Panc1 (cell line): ENCODE measurements around the gene CTSL. TPM values are rescaled to one million over a fixed set of nuclear protein-coding genes. Genes with fewer than 3 reads are reported as not detected.

Experiments
- ATAC-seq: fragments of 200-7000 bp; cut with Tn5 transposase; 2 replicates; pipeline ENCODE4 v1.9.1; 2020; ENCODE audit warnings: mild to moderate bottlenecking, moderate library complexity
- BruUV-seq: library from RNA; stranded (reverse); fragments of 400-500 nt; replicated peaks from 2 replicates; lab custom pipeline; 2021; lab: Mats Ljungman, UMichigan
- CTCF ChIA-PET: fragments of 300-600 bp; sonication (Branson Sonifier 250); formaldehyde crosslinking; loops from one replicate; lab custom pipeline; 2022; ENCODE audit warnings: antibody characterized with exemption; lab: Charles Lee
- POLR2A ChIA-PET: fragments of 300-600 bp; sonication (Branson Sonifier 250); formaldehyde crosslinking; loops from one replicate; lab custom pipeline; 2022; ENCODE audit warnings: antibody characterized with exemption; lab: Charles Lee
- DNase-seq: peaks from one replicate; pipeline ENCODE4 v3.0.0-alpha.2; 2010; ENCODE audit warnings: low read depth, low spot score
- H3K27ac ChIP-seq: 2 replicates; pipeline ENCODE4 v1.5.1; 2011; ENCODE audit warnings: mild to moderate bottlenecking, low read length, inconsistent platforms
- H3K27me3 ChIP-seq: fragments of 200-500 bp; sonication (Bioruptor generic); 2 replicates; pipeline ENCODE4 v1.6.0; 2014; ENCODE audit warnings: low read length, inconsistent platforms; ENCODE audit not compliant: control insufficient read depth, insufficient read depth
- H3K36me3 ChIP-seq: fragments of 200-500 bp; sonication (Bioruptor generic); 2 replicates; pipeline ENCODE4 v1.5.1; 2014; ENCODE audit warnings: inconsistent platforms, mild to moderate bottlenecking, low read length, moderate library complexity; ENCODE audit not compliant: control insufficient read depth, insufficient read depth
- H3K4me1 ChIP-seq: 2 replicates; pipeline ENCODE4 v1.5.1; 2011; ENCODE audit warnings: inconsistent platforms, mild to moderate bottlenecking, low read length, moderate library complexity; ENCODE audit not compliant: control insufficient read depth, insufficient read depth
- H3K4me3 ChIP-seq, 2 experiments: 2 replicates each; pipeline ENCODE4 v1.5.1; 2011 to 2012; ENCODE audit warnings: low read depth in 2 of 2, low read length in 2 of 2, mild to moderate bottlenecking in 2 of 2, inconsistent platforms in 1 of 2, moderate library complexity in 1 of 2
- H3K9me3 ChIP-seq: fragments of 200-500 bp; sonication (Bioruptor generic); 2 replicates; pipeline ENCODE4 v1.5.1; 2014; ENCODE audit warnings: low read depth, mild to moderate bottlenecking, inconsistent platforms, low read length, moderate library complexity; ENCODE audit not compliant: control insufficient read depth, insufficient read depth
- POLR2AphosphoS5 ChIP-seq: IDR thresholded peaks from 2 replicates; pipeline ENCODE4 v1.6.1; 2012; ENCODE audit warnings: mild to moderate bottlenecking, low read depth, low read length, moderate library complexity
- SIN3A ChIP-seq: IDR thresholded peaks from 2 replicates; pipeline ENCODE4 v1.6.1; 2012; ENCODE audit warnings: low read depth, mild to moderate bottlenecking, low read length, moderate library complexity, borderline replicate concordance; ENCODE audit not compliant: insufficient read depth
- TCF7L2 ChIP-seq: IDR thresholded peaks from 2 replicates; pipeline ENCODE4 v1.6.1; 2011; ENCODE audit warnings: mild to moderate bottlenecking, low read depth, low read length, inconsistent platforms
- in situ Hi-C: cut with HindIII; loops from 2 replicates; pipeline ENCODE4 v1.10.0; 2016; ENCODE audit warnings: low sequenced_read_pairs, low pct_unique_long_range_greater_than_20kb
- intact Hi-C: fragments of 100-400 bp; cut with micrococcal nuclease; formaldehyde crosslinking; loops from one replicate; pipeline ENCODE4 v1.10.0; 2022; ENCODE audit not compliant: unreplicated experiment
- total RNA-seq: library from RNA; stranded (reverse); gene quantifications from one replicate; pipeline ENCODE4 v1.2.1, GENCODE V29; 2021; ENCODE audit not compliant: unreplicated experiment
- TF ChIP-seq, protein P1 (sequence below), 2 experiments: IDR thresholded peaks; 2 replicates each; pipeline ENCODE4 v1.6.1; 2011 to 2012; ENCODE audit warnings: low read depth in 2 of 2, control low read depth in 1 of 2, low read length in 1 of 2, mild to moderate bottlenecking in 1 of 2, moderate library complexity in 1 of 2; ENCODE audit not compliant: insufficient read depth in 1 of 2
- TF ChIP-seq, protein P2 (sequence below): fragments of 450-650 bp; IDR thresholded peaks from 2 replicates; pipeline ENCODE4 v1.5.1; 2017; ENCODE audit warnings: mild to moderate bottlenecking

Gene CTSL
- total RNA-seq, 1 experiment from 2014 or later = 45.2 TPM

DNA sequence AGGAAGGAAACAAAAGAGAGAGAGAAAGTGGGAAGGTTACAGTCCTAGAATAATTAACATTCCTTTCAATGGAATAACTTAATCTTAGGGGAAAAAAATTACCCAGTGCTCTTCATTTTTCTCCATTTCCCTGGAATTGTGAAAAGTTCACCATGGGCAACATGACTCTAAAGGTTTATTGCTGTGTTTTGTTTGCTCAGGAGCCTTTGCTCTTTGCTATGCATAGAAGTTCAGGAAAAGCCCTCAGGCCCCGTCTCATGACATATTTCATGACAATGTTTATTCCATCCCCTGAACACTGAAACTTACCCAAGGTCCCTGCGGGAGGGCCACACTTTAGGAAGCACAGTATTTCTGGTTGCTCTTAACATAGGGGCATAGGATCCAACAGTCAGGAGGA lies 9.8 kb upstream of the CTSL start:
- intact Hi-C loops = no loop called here
- no peak for DNase-seq
- CTCF ChIA-PET = no interaction called here

DNA sequence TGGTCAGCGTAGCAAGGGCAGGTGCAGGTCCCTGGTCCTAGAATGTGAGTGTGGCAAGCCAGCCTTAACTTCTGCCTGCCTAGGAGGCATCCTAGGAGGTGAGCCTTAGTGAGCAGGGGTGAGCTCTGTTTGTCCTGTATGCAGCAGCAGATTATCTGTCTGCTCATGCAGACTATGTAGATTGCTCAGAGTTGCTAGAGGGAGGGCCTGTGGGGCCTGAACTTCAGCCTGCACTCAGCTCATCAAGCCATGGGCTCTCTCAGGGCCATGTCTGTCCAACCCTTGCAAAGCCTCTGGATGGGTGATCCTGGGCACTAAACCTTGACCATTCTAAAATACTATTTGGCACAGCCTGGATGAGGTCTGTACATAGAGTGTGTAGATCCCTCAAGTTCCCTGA lies 8.5 kb upstream of the CTSL start:
- Histone ChIP-seq H3K9me3 (no peaks in the 10 kb centered on the region), H3K4me3 (no peak overlapping the region), H3K4me1 (no peaks in the 10 kb centered on the region; the same call in 1 of the 2 replicates), H3K36me3 (no peaks in the 10 kb centered on the region), H3K27ac (no peak overlapping the region), H3K27me3 (no peaks in the 10 kb centered on the region)
- POLR2A ChIA-PET = no interaction called here
- DNase-seq = no peak
- BruUV-seq = no TSS peak
- in situ Hi-C loops = no loop called here
- ATAC-seq = no peak
- intact Hi-C loops = no loop called here
- CTCF ChIA-PET = no interaction called here
- TF ChIP-seq SIN3A = no peak
- TF ChIP-seq, protein P1, sequence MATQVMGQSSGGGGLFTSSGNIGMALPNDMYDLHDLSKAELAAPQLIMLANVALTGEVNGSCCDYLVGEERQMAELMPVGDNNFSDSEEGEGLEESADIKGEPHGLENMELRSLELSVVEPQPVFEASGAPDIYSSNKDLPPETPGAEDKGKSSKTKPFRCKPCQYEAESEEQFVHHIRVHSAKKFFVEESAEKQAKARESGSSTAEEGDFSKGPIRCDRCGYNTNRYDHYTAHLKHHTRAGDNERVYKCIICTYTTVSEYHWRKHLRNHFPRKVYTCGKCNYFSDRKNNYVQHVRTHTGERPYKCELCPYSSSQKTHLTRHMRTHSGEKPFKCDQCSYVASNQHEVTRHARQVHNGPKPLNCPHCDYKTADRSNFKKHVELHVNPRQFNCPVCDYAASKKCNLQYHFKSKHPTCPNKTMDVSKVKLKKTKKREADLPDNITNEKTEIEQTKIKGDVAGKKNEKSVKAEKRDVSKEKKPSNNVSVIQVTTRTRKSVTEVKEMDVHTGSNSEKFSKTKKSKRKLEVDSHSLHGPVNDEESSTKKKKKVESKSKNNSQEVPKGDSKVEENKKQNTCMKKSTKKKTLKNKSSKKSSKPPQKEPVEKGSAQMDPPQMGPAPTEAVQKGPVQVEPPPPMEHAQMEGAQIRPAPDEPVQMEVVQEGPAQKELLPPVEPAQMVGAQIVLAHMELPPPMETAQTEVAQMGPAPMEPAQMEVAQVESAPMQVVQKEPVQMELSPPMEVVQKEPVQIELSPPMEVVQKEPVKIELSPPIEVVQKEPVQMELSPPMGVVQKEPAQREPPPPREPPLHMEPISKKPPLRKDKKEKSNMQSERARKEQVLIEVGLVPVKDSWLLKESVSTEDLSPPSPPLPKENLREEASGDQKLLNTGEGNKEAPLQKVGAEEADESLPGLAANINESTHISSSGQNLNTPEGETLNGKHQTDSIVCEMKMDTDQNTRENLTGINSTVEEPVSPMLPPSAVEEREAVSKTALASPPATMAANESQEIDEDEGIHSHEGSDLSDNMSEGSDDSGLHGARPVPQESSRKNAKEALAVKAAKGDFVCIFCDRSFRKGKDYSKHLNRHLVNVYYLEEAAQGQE (IDR thresholded peaks at IDR 0.05; ENCODE audit: insufficient read depth in 1 of 2, low read depth in 2 of 2, low read length in 1 of 2) = no peak
- TF ChIP-seq, protein P2, sequence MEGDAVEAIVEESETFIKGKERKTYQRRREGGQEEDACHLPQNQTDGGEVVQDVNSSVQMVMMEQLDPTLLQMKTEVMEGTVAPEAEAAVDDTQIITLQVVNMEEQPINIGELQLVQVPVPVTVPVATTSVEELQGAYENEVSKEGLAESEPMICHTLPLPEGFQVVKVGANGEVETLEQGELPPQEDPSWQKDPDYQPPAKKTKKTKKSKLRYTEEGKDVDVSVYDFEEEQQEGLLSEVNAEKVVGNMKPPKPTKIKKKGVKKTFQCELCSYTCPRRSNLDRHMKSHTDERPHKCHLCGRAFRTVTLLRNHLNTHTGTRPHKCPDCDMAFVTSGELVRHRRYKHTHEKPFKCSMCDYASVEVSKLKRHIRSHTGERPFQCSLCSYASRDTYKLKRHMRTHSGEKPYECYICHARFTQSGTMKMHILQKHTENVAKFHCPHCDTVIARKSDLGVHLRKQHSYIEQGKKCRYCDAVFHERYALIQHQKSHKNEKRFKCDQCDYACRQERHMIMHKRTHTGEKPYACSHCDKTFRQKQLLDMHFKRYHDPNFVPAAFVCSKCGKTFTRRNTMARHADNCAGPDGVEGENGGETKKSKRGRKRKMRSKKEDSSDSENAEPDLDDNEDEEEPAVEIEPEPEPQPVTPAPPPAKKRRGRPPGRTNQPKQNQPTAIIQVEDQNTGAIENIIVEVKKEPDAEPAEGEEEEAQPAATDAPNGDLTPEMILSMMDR = no peak
- TF ChIP-seq TCF7L2 = no peak
- no peak for TF ChIP-seq POLR2AphosphoS5

More for the DNA sequence above, 9.8 kb upstream of the CTSL start:
- Histone ChIP-seq H3K9me3 (no peaks in the 10 kb centered on the region), H3K4me1 (no peaks in the 10 kb centered on the region; the same call in 1 of the 2 replicates), H3K4me3 (no peak overlapping the region), H3K27ac (no peak overlapping the region), H3K36me3 (no peaks in the 10 kb centered on the region), H3K27me3 (no peaks in the 10 kb centered on the region)
- POLR2A ChIA-PET = no interaction called here
- TF ChIP-seq, protein P2 = no peak
- TF ChIP-seq POLR2AphosphoS5 (no peak), TCF7L2 (no peak), SIN3A (no peak)
- TF ChIP-seq, protein P1 (IDR thresholded peaks at IDR 0.05; ENCODE audit: insufficient read depth in 1 of 2, low read depth in 2 of 2, low read length in 1 of 2) = no peak
- no peak for ATAC-seq
- in situ Hi-C loops = no loop called here
- BruUV-seq = no TSS peak
